DOHH2 (cell line): ENCODE data around the gene ORC3.
"Not testable (repeated sequence)": the region's sequence is repeated elsewhere in the genome, so short reads cannot be mapped to it uniquely, and the experiment has no call there.

Experiments used
- EZH2phosphoT487 ChIP-seq: fragments of 200-600 bp; sonication (generic); IDR thresholded peaks from 2 replicates; pipeline ENCODE4 v1.6.1; 2017; ENCODE audit warnings: borderline replicate concordance, mild to moderate bottlenecking, antibody characterized with exemption, low read length, moderate library complexity, mixed read lengths
- TF ChIP-seq, protein P1 (sequence below): fragments of 200-600 bp; sonication (generic); IDR thresholded peaks from one replicate; pipeline ENCODE4 v1.5.1; 2014; ENCODE audit warnings: antibody characterized with exemption, mild to moderate bottlenecking, low read depth, low read length; ENCODE audit not compliant: poor library complexity, severe bottlenecking

DNA sequence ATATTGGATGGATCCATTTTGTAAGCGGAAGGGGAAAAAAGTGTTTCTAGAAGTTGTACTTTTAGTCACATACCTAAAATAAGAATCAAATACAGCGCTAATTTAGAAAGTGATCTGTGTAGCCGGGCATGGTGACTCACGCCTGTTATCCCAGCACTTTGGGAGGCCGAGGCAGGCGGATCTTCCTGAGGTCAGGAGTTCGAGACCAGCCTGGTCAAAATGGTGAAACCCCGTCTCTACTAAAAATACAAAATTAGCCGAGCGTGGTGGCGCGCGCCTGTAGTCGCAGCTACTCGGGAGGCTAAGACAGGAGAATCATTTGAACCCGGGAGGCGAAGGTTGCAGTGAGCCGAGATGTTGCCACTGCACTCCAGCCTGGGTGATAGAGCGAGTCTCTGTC, 113.1 kb downstream of the ORC3 start:
- TF ChIP-seq, protein P1, sequence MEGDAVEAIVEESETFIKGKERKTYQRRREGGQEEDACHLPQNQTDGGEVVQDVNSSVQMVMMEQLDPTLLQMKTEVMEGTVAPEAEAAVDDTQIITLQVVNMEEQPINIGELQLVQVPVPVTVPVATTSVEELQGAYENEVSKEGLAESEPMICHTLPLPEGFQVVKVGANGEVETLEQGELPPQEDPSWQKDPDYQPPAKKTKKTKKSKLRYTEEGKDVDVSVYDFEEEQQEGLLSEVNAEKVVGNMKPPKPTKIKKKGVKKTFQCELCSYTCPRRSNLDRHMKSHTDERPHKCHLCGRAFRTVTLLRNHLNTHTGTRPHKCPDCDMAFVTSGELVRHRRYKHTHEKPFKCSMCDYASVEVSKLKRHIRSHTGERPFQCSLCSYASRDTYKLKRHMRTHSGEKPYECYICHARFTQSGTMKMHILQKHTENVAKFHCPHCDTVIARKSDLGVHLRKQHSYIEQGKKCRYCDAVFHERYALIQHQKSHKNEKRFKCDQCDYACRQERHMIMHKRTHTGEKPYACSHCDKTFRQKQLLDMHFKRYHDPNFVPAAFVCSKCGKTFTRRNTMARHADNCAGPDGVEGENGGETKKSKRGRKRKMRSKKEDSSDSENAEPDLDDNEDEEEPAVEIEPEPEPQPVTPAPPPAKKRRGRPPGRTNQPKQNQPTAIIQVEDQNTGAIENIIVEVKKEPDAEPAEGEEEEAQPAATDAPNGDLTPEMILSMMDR, result not testable (repeated sequence)
- TF ChIP-seq EZH2phosphoT487, result not testable (repeated sequence)
